NCI-H460 (cell line): ENCODE measurements around the gene CELA1. TPM values are rescaled to one million over a fixed set of nuclear protein-coding genes. Genes with fewer than 3 reads are reported as not detected.
"Not testable (repeated sequence)": the region's sequence is repeated elsewhere in the genome, so short reads cannot be mapped to it uniquely, and the experiment has no call there.

Source experiments
- DNase-seq: peaks from one replicate; pipeline ENCODE4 v3.0.0-alpha.2; 2016; ENCODE audit warnings: low read depth; ENCODE audit errors: extremely low read depth
- total RNA-seq: library from RNA; depleted of rRNA; stranded (reverse); fragments of >200 nt; shearing (Covaris generic); gene quantifications from 2 replicates; pipeline ENCODE4 v1.2.3, GENCODE V29; 2014; rRNA removed

Gene CELA1
- total RNA-seq, 1 experiment from 2014 or later = not detected

DNA sequence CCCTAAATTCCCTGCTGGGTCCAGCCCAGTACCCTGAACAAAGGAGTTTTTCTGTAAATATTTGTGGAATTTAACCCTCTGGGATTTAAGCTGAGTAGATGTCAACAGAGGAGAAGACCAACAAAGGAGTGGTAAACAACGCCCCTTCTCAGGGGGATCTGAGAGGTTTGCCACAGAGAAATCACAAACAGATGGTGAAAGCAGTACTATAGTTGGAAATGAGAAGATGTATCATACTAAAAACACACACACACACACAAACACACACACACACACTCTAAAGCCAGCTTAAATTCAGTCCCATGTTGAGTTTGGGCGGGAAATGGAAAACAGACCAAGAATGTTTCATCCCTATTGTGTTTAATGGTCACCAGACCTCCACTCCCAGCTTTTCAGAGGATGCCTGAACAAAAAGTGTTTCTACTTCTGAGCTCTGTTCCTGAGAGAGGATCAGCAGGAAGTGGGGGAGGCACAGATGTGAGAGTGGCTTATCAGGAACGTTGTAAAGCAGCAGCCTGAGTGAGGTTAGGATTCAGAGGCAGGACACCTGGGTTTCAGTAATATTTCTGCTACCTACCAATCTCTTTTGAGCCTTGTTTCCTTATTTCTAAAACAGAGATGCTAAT is 25.7 kb downstream of the CELA1 start:
- no peak for DNase-seq

DNA sequence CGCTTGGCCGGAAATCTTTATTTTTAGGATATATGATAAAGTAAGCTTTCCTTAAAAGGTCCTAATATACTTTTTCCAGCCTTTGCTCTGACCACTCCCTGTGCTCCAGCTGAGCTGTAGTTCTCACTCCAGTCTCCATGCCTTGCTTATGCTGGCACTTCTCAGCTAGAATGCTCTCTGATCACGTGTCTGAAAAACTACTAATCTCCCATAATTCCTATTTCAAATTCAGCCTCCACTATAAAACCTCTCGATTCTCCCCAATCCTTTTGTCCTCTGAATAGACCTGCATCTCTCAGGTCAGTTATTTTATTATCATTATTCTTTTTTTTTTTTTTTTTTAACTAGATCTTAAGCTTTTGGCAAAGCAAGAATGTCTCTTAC is 26.2 kb downstream of the CELA1 start:
- no peak for DNase-seq

DNA sequence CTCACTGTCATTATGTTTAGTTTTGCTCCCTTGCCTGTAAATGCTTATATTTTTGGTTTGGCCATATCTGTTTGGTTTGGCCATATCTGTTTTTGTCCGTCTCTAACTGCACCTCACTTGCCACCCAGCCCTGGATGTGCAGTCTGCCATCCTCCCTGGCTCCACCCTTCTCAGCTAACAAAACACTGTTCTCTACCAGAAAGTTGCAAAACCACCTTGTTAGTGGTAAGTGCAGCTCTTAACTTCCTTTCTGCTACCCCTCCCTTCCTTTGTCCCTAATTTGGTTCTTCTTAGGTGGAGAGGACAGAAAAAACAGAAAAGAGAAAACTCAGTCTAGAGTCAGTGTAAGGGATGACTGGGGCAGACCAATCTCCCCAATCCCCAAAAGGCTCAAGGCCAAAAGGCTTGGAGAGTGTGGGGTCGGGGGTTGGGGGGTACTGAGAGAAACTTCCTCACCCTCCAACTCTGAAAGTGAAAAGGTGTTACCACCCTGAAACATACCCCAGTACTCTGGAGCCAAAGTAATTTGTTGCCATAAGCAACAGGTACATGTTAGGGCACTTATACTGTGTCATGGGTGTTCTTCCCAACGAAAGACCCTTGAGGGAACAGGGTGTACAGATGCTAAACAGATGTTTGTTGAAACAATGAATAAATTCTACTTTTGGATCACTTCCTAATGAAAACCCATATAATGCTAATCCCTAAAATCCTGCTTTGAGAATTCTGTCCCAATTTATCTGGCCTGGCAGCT is 27.5 kb downstream of the CELA1 start:
- DNase-seq = no peak

DNA sequence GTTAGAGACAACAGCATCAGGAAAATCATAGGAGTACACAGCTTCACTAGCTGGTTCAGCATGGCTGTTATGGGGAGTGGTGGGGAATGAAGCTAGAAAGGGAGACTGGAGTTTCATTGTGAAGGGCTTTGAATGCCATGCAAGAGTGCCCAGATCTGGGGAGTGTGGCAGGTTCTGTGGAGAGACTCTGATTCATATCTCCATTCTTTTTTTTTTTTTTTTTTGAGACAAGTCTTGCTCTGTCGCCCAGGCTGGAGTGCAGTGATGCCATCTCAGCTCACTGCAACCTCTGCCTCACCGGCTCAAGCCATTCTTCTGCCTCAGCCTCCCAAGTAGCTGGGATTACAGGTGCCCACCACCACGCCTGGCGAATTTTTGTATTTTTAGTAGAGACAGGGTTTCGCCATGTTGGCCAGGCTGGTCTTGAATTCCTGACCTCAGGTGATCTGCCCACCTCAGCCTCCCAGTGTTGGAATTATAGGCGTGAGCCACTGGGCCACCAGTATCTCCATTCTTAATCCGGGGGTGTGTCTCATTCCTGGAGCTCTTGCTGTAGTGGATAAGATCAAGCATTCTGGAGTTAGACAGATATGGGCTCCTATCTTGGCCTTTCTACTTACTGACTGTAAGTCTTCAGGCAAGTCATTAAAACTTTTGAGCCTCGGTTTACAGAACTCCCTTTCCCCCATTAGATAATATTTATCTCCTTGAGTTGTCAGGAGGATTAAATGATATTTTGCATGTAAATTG is 28.2 kb downstream of the CELA1 start:
- DNase-seq = not testable (repeated sequence)

DNA sequence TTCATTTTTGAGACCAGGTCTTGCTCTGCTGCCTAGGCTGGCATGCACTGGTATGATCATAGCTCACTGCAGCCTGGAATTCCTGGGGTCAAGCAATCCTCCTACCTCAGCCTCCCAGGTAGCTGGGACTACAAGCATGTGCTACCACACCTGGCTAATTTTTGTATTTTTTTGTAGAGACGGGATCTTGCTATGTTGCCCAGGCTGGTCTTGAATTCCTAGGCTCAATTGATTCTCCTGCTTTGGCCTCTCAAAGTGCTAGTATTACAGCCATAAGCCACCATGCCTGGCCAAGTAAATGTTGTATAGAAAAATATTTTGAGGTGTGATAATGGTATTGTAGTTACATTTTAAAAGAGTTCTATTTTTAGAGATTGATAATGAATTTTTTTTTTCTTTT is 35.1 kb downstream of the CELA1 start:
- no peak for DNase-seq

DNA sequence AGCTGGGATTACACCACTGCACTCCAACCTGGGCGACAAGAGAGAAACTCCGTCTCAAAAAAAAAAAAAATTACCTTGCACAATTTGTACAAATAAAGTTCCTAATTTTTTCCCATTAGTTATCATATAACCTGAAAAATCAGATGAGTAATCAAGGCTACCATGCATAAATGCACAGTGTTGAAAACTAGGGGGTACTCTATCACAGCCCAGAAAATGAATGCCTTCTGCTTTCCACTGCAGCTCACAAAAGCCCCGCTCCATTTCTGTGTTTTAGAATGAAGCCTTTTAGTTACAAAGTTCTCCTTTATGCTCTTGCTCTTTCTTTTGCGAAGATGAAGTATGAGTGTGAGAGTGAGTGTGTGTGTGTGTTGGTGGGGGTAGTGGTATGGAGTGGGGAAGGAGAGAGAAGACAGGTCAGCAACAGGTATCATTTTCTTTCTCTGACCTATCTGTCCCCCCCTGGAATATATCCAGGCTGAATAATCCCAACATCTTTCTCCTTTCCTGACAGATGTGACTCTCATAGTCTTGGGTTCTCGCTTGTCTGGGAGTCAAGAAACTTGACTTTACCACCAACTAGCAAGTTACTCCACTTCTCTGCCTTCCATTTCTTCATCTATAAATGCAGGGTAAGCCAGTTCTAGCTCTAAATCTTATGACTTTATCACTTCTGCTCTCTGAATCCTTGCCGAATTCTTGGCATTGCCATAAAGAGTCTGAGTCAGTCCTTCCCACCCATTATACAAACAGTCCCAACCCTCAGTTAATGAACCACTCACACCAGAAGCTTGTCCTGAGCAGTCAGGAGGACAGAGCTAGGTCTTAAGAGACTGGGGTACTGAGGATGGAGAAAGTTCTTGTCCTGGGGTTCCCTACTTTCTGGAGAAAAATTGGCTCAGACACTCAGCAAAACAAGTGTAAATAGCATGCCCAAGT is 38.6 kb downstream of the CELA1 start:
- DNase-seq = peak; percentile 83

DNA sequence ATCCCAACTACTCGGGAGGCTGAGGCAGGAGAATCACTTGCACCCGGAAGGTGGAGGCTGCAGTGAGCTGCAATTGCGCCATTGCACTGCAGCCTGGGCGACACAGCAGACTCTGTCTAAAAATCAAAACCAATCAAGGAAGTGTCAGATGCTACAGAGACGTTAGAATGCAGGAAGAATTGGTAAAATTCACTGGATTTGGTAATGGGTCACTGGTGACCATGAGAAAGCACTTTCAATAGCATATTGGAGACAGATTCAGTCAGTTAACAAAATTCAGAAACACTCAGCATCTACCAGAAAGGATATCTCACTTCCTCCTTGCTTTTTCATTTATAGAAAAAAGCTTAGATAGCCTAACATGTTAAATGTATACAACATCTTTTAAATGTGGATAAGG is 40.0 kb downstream of the CELA1 start:
- no peak for DNase-seq

DNA sequence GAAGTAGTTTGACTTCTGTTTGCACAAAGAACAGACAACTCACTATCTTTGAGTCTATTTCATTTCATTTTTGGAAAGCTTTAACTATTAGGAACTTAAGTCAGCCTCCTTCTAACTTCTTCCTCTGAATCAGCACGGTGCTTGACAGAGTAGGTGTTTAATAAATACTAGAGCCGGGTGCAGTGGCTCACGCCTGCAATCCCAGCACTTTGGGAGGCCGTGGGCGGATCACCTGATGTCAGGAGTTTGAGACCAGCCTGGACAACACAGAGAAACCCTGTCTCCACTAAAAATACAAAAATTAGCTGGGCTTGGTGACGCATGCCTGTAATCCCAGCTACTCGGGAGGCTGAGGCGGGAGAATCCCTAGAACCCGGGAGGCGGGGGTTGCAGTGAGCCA is 45.7 kb downstream of the CELA1 start:
- DNase-seq = not testable (repeated sequence)

DNA sequence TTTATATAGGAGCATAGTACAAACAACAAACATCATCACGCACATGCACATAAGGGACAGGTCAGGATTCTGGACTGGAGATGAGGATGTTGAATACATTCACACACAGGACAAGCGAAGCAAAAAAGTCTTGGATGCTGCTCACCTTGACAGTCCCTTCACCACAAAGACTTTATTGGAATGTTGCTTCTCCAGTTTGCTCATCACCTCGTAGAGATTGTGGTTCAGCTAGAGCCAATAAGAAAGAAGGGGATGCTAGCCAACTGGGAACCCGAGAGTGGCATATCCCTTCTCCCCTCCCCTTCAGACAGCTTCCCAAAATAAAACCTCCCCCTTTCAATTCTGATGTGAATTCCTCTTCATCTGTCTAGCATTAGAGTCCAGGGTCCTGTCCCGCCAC is 50.8 kb downstream of the CELA1 start:
- DNase-seq = no peak

DNA sequence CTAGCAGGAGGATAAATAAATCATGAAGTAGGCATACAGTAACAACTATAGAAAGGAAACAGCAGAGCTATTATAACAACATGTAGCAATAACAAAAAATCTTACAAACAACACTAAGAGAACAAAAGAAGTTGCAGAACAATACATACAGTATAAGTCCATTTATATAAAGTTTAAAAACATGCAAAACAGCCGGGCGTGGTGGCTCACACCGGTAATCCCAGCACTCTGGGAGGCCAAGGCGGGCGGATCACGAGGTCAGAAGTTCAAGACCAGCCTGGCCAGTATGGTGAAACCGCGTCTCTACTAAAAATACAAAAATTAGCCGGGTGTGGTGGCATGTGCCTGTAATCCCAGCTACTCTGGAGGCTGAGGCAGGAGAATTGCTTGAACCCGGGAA is 52.4 kb downstream of the CELA1 start:
- not testable (repeated sequence) for DNase-seq

DNA sequence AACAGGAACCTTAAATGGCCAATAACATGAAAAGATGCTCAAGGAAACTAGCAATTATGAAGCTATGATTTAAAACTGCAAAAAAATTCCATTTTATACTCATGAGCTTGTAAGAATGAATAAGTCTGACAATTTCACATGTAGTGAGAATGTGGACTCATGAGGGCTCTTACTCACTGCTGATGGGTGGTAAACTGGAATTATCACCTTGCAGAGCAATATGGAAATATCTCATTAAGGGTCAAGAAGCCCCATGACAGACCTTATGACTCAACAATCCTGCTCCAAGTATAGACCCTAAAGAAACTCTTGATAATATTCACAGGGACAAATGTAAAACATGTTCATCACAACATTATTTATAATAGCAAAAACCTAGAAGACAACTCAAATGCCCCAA is 52.8 kb downstream of the CELA1 start:
- no peak for DNase-seq

DNA sequence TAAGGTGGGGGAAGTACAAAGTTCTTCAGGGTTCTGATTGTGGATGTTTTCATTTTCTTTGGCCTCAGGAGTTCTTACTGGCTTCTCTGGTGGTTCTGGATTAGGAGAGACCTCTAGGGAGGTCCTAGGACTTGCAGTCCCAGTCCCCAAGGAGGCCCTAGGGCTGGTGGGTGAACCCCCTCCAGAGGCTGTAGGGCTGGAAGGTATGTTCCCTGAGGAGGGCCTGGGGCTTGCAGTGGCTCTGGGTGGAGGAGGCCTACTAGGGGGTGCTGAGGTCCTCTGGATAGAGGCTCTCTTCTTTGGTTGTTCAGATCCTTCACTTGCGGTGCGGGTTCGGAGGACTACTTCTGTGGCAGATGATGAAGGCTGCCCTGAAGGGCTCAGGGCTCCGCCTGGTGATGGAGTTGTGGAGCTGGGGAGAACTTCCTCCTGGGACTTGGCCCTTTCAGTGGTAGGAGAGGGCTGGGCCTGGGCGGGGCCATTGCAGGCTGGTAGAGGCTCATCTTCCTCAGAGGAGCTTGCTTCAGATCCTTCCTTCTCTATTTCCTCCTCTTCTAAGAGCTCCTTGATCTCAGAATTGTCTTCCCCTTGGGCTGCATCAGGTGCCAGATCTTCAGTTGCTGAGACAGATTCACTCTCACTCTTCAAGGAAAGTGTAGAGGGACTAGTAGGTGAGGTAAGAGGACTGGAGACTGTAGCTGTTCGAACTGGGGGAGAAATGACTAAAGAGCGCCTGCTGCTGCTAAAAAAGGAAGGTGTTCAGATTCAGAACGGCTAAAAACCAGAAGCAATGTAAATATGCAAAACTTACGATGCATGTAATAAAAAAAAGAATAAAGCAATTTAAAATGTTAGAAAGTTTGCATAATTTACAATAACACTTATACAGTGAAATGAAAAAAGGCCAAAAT is 54.6 kb downstream of the CELA1 start:
- not testable (repeated sequence) for DNase-seq

DNA sequence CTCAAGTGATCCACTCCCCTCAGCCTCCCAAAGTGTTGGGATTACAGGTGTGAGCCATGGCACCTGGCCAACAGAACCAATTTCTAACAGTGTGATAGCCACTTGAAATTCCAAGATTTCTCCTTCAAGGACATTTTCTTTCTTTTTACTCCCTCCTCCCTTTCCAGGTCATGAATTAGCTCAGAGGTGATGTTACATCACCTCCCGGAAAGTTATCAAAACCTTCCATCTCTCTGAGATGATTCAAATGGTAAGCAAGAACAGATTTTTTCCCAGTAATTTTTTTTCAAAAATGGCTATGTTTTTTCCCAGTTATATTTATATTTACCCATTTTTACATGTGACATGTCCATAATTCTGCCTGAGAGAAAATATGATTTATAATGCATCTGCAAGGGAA is 60.6 kb downstream of the CELA1 start:
- no peak for DNase-seq

DNA sequence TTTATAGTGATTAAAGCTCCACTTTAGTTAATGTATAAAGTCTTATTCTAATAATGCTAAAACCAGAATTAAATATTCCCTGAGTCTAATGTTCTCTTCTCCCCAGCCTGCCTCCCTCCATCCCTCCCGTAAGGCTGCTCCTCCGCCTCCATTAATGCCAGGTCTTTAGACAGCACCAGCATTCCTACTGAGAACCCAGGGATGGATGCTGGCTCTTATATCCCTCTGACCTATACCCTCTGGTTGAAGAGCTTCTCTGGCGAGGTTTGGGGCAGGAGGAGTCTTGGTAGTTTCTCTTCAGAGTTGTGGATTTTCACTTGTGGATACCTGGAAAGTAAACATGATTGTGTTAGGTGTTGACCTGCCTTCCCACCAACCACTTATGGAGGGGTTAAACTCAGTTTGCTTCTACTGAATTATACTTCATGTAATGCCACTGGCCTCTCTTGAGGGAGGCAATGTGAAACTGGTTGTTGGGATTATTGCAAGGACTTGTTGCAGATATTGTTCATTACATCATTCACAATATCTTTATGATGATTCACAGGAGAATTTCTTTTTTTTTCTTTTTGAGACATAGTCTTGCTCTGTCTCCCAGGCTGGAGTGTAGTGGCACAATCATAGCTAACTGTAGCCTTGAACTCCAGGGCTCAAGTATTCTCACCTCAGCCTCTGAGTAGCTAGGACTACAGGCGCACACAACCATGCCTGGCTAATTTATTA is 65.1 kb downstream of the CELA1 start:
- no peak for DNase-seq

Other genes starting within 250 kb of the CELA1 start
- gene TFCP2, start 173.5 kb downstream of the CELA1 start, total RNA-seq = 10.2 and 13.7 TPM in 2 replicates
- 2.3 and 4.7 TPM in 2 replicates for gene POU6F1, start 128.6 kb downstream of the CELA1 start, total RNA-seq
- gene DAZAP2, start 107.9 kb downstream of the CELA1 start, total RNA-seq = 329 TPM in 2 replicates
- 12.3 TPM in 2 replicates for gene SMAGP, start 76.3 kb downstream of the CELA1 start, total RNA-seq
- not detected in 2 replicates for gene BIN2, start 22.5 kb downstream of the CELA1 start, total RNA-seq
- gene GALNT6, start 44.7 kb upstream of the CELA1 start, total RNA-seq = not detected in 2 replicates
- 0.29 and 0.35 TPM in 2 replicates for gene SLC4A8, start 78.2 kb upstream of the CELA1 start, total RNA-seq
- gene SCN8A, start 244.6 kb upstream of the CELA1 start, total RNA-seq = 0.02 and 0.06 TPM in 2 replicates